ENCODE results near the gene HCN2. TPM values are rescaled to one million over a fixed set of nuclear protein-coding genes. Genes with fewer than 3 reads are reported as not detected.
A peak's percentile ranks its signal among the peaks of the same experiment; 100 is the strongest.

HCN2 gene
- total RNA-seq, 4 donors from 2014 or later: 0.14 to 1.00 (median 0.64) TPM; not detected in 1

DNA sequence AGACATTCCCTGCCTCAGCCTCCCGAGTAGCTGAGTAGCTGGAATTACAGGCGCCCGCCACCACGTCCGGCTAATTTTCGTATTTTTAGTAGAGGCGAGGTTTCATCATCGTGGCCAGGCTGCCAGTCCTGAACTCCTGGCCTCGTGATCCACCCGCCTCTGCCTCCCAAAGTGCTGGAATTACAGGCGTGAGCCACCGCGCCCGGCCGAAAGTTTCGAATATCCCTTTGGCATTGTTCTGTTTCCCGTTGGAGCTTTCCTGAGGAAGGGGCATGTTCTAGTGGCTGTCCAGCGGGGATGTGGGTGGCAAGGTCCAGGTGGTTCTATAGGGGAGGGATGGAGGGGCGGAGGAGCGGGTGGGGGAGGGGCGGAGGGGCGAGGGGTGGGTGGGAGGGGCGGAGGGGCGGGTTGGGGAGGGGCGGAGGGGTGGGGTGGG, 19.4 kb upstream of the HCN2 start:
- 40 to 71% methylated on average over 1 to 18 of the region's 25 CpGs for WGBS, 2 donors (ENCODE audit: low coverage in 1 of 2)
- H3K4me3 ChIP-seq: no peak overlapping the region
- peak overlapping the region; percentile 13 to 47 (median 29) for H3K27ac ChIP-seq
- H3K36me3 ChIP-seq: no peaks in the 10 kb centered on the region
- in situ Hi-C loops (cut with MboI; ENCODE audit: low pct_ligation_motif_present in 1 of 4, low pct_unique_long_range_greater_than_20kb in 1 of 4, low sequenced_read_pairs in 3 of 4): no loop called here
- intact Hi-C loops (cut with DNase I; ENCODE audit: low total_unique reads): loop anchor here (5.0 kb wide), 1 partner anchor 38 kb away; the partner anchor contains the start of gene CDC34
- H3K27me3 ChIP-seq: no peaks in the 10 kb centered on the region
- DNase-seq: peak; percentile 58
- TF ChIP-seq EP300 (IDR thresholded peaks at IDR 0.05; ENCODE audit: low read depth) (no peak), POLR2AphosphoS5 (IDR thresholded peaks at IDR 0.05) (no peak), POLR2A (IDR thresholded peaks at IDR 0.05) (no peak)
- TF ChIP-seq, protein P1, sequence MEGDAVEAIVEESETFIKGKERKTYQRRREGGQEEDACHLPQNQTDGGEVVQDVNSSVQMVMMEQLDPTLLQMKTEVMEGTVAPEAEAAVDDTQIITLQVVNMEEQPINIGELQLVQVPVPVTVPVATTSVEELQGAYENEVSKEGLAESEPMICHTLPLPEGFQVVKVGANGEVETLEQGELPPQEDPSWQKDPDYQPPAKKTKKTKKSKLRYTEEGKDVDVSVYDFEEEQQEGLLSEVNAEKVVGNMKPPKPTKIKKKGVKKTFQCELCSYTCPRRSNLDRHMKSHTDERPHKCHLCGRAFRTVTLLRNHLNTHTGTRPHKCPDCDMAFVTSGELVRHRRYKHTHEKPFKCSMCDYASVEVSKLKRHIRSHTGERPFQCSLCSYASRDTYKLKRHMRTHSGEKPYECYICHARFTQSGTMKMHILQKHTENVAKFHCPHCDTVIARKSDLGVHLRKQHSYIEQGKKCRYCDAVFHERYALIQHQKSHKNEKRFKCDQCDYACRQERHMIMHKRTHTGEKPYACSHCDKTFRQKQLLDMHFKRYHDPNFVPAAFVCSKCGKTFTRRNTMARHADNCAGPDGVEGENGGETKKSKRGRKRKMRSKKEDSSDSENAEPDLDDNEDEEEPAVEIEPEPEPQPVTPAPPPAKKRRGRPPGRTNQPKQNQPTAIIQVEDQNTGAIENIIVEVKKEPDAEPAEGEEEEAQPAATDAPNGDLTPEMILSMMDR (IDR thresholded peaks at IDR 0.05): no peak
- H3K9me3 ChIP-seq: no peaks in the 10 kb centered on the region
- H3K4me1 ChIP-seq: peaks cover 18 to 34% (median 31%) of the 10 kb centered on the region in 4 donors

DNA sequence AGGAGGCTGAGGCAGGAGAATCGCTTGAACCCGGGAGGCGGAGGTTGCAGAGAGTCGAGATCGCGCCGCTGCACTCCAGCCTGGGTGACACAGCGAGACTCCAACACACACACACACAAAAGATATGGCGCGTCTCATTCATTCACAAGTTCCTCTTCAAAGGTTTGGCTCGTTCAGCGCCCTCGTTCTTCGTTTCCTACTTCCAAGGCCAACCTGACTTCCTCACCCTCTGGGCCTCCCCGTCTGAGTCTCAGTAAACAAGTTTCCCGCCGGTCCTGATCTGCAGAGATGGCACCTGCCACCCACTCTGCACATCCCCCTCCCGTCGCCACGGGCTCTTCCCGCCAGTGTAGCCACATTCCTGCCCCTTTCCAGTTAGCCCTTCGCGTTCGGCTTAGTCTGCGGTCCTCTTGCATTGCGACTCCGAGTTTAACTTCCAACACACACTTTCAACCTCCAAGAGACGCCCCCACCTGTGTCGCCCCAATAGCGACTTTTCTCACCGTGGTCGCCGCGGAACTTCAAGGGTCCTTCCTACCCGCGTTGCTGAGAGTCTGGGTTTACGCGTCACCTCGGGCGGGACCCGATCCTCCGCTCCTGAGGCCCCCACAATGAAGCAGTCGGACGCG, 18.6 kb upstream of the HCN2 start:
- intact Hi-C loops (cut with DNase I; ENCODE audit: low total_unique reads) (loop anchor here (5.0 kb wide), 1 partner anchor 39 kb away; the partner anchor contains the start of gene CDC34), in situ Hi-C loops (cut with MboI; ENCODE audit: low pct_ligation_motif_present in 1 of 4, low pct_unique_long_range_greater_than_20kb in 1 of 4, low sequenced_read_pairs in 3 of 4) (no loop called here)
- TF ChIP-seq POLR2A (IDR thresholded peaks at IDR 0.05): no peak
- TF ChIP-seq POLR2AphosphoS5 (IDR thresholded peaks at IDR 0.05): peak in 2 of 3 donors; percentile 36 to 62
- TF ChIP-seq, protein P1 (IDR thresholded peaks at IDR 0.05): no peak
- peak; percentile 35 for TF ChIP-seq EP300 (IDR thresholded peaks at IDR 0.05; ENCODE audit: low read depth)
- H3K36me3 ChIP-seq: no peaks in the 10 kb centered on the region
- H3K4me1 ChIP-seq: peaks cover 25 to 42% (median 39%) of the 10 kb centered on the region in 4 donors
- peak; percentile 68 for DNase-seq
- H3K9me3 ChIP-seq: no peaks in the 10 kb centered on the region
- peak overlapping the region; percentile 25 to 100 (median 98) for H3K4me3 ChIP-seq
- no peaks in the 10 kb centered on the region for H3K27me3 ChIP-seq
- peak overlapping the region; percentile 92 to 99 (median 96) for H3K27ac ChIP-seq
- 0 to 4% methylated on average over 9 to 39 of the region's 45 CpGs for WGBS, 2 donors (ENCODE audit: low coverage in 1 of 2)

DNA sequence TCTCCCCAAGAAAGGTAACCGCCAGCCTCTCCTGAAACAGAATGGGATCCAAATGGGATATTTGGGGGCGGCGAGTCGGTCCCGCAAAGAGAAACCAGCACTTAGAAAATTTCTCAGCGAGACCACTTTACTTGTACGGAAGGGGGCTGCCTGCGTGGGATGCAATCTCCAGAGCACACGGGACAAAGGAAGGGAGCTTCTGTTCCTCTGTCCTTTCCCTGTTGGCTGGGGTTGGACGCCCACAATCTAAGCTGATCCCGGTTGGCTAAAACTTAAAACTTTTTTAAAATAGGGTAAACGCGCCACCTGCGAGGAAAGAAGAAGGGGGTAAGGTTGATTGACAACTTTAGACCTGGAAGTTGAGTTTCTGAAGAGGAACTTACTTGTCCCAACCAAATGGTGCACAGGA, 18.1 kb upstream of the HCN2 start:
- Histone ChIP-seq H3K4me3 (peak overlapping the region; percentile 25 to 100 (median 98)), H3K9me3 (no peaks in the 10 kb centered on the region), H3K27ac (peak overlapping the region; percentile 92 to 99 (median 96)), H3K4me1 (peaks cover 27 to 46% (median 43%) of the 10 kb centered on the region in 4 donors), H3K36me3 (no peaks in the 10 kb centered on the region), H3K27me3 (no peaks in the 10 kb centered on the region)
- DNase-seq: no peak
- TF ChIP-seq EP300 (IDR thresholded peaks at IDR 0.05; ENCODE audit: low read depth): no peak
- peak in 1 of 3 donors; percentile 12 for TF ChIP-seq POLR2AphosphoS5 (IDR thresholded peaks at IDR 0.05)
- intact Hi-C loops (cut with DNase I; ENCODE audit: low total_unique reads): loop anchor here (5.0 kb wide), 1 partner anchor 39 kb away; the partner anchor contains the start of gene CDC34
- in situ Hi-C loops (cut with MboI; ENCODE audit: low pct_ligation_motif_present in 1 of 4, low pct_unique_long_range_greater_than_20kb in 1 of 4, low sequenced_read_pairs in 3 of 4): no loop called here
- WGBS, 2 donors (ENCODE audit: low coverage in 1 of 2): 1 to 4% methylated on average over 6 to 14 of the region's 14 CpGs

DNA sequence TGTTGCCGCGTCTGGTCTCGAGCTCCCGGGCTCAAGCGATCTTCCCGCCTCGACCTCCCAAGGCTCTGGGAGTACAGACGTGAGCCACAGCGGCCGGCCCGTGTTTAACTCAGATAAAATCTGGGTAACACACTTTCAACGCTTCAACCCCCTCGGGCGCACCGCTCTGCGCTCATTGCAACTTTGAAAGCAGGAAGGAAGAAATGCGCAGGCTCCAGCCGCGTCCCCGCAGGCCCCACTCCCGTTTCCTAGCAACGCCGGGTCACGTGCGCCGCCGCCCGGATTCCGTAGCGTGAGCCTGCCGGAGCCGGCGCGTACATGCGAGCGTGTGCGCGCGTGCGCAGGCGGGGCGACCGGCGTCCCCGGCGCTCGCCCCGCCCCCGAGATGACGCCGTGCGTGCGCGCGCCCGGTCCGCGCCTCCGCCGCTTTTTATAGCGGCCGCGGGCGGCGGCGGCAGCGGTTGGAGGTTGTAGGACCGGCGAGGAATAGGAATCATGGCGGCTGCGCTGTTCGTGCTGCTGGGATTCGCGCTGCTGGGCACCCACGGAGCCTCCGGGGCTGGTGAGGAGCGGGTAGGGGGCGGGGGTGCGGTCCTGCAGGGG, 17.4 kb upstream of the HCN2 start, which contains the start of gene BSG:
Gene BSG, plus strand, starts transcription at position 457 of the 603 bp plus-strand sequence. Its CDS starts 39 bp downstream, at position 496.
- TF ChIP-seq EP300 (IDR thresholded peaks at IDR 0.05; ENCODE audit: low read depth): no peak
- TF ChIP-seq POLR2A (IDR thresholded peaks at IDR 0.05): peak; percentile 96
- TF ChIP-seq POLR2AphosphoS5 (IDR thresholded peaks at IDR 0.05): peak; percentile 98
- intact Hi-C loops (cut with DNase I; ENCODE audit: low total_unique reads) (loop anchor here (5.0 kb wide), 1 partner anchor 40 kb away; the partner anchor contains the start of gene CDC34), in situ Hi-C loops (cut with MboI; ENCODE audit: low pct_ligation_motif_present in 1 of 4, low pct_unique_long_range_greater_than_20kb in 1 of 4, low sequenced_read_pairs in 3 of 4) (no loop called here)
- H3K27me3 ChIP-seq: no peaks in the 10 kb centered on the region
- WGBS, 2 donors (ENCODE audit: low coverage in 1 of 2): 0% methylated on average over 10 to 77 of the region's 79 CpGs
- H3K4me3 ChIP-seq: peak within 1 kb of the TSS; percentile 87 to 100 (median 98)
- peaks cover 21 to 52% (median 46%) of the 10 kb centered on the region in 4 donors for H3K4me1 ChIP-seq
- H3K36me3 ChIP-seq: no peaks in the 10 kb centered on the region
- DNase-seq: peak; percentile 99
- no peaks in the 10 kb centered on the region for H3K9me3 ChIP-seq
- H3K27ac ChIP-seq: peak within 1 kb of the TSS; percentile 92 to 99 (median 96)

Data from transverse colon (tissue), 4 donors.